Stimulated activated memory B cell treated with anti-CD40 and anti-IgM and Interleukin-4, amounts not matched to agents 10 μg/mL and 1 μg/mL and 100 μg/mL, for 72 hours (primary cell): Measurements from ENCODE around the gene DLGAP1.

Experiments
- ATAC-seq: fragments of 150-1000 bp; cut with Tn5 transposase; 2 replicates; pipeline ENCODE4 v1.10.0; 2021
- H3K27ac Mint-ChIP-seq: one replicate; pipeline ENCODE4 v1.8.0; 2022; ENCODE audit warnings: mild to moderate bottlenecking, mixed read lengths
- H3K27me3 Mint-ChIP-seq: one replicate; pipeline ENCODE4 v1.8.0; 2022; ENCODE audit warnings: mixed read lengths
- H3K36me3 Mint-ChIP-seq: one replicate; pipeline ENCODE4 v1.8.0; 2022; ENCODE audit warnings: mixed read lengths
- H3K4me1 Mint-ChIP-seq: one replicate; pipeline ENCODE4 v1.8.0; 2022; ENCODE audit warnings: mixed read lengths
- H3K4me3 Mint-ChIP-seq: one replicate; pipeline ENCODE4 v1.8.0; 2022; ENCODE audit warnings: mild to moderate bottlenecking, moderate library complexity, mixed read lengths
- H3K9me3 Mint-ChIP-seq: one replicate; pipeline ENCODE4 v1.8.0; 2022; ENCODE audit warnings: mixed read lengths

Gene DLGAP1

DNA sequence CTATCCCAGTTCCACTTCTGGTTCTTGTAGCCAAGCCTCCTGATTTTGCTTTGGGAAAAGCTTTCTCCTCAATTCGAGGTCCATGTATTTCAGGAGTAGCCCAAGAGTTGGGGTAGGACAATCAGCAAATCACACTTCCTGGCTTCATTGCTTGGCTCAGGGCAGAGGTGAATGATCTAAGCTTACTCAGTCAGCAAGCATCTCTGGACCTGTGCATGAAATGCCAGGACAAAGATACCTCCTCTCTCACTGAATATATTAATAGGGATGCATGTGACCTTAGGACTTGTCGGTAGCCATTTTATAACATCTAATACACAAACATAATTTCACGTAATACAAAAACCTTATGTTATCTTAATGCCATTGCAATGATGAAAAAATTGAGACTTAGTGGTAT, 632.0 kb downstream of the DLGAP1 start:
- Mint-ChIP-seq H3K36me3 (no peaks in the 10 kb centered on the region), H3K4me3 (no peak overlapping the region), H3K27me3 (peaks cover 23% of the 10 kb centered on the region), H3K27ac (no peak overlapping the region), H3K9me3 (peaks cover 4% of the 10 kb centered on the region), H3K4me1 (no peaks in the 10 kb centered on the region)
- ATAC-seq = no peak

- ATAC-seq = no peak
- Mint-ChIP-seq H3K27me3 (peaks cover 27% of the 10 kb centered on the region), H3K4me3 (no peak overlapping the region), H3K9me3 (peaks cover 4% of the 10 kb centered on the region), H3K4me1 (no peaks in the 10 kb centered on the region), H3K36me3 (no peaks in the 10 kb centered on the region), H3K27ac (no peak overlapping the region)
These were observed 633.6 kb downstream of the DLGAP1 start for GRCh38 chr18:3821524-3821923.

DNA sequence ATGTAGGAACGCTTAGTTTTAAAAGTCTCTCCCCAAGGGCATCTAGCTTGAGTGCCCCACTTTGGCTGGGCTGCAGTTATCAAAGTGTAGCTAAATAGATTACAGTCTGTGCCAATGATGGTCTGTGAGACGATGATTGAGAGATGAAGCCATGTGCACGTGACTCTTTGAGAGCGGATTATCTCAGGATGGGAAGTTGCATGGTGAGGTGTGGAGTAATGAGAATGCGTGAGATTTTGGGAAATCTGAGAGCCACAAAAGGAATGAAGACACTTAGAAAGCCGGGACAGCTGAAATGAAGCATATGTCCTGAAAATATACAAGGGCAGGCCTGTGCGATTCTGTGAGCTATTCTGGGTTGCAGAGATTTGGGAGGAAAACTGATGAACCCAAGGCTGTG, 635.1 kb downstream of the DLGAP1 start:
- Mint-ChIP-seq H3K27ac (no peak overlapping the region), H3K4me1 (no peaks in the 10 kb centered on the region), H3K27me3 (peaks cover 19% of the 10 kb centered on the region), H3K4me3 (no peak overlapping the region), H3K36me3 (no peaks in the 10 kb centered on the region), H3K9me3 (no peaks in the 10 kb centered on the region)
- ATAC-seq = no peak

DNA sequence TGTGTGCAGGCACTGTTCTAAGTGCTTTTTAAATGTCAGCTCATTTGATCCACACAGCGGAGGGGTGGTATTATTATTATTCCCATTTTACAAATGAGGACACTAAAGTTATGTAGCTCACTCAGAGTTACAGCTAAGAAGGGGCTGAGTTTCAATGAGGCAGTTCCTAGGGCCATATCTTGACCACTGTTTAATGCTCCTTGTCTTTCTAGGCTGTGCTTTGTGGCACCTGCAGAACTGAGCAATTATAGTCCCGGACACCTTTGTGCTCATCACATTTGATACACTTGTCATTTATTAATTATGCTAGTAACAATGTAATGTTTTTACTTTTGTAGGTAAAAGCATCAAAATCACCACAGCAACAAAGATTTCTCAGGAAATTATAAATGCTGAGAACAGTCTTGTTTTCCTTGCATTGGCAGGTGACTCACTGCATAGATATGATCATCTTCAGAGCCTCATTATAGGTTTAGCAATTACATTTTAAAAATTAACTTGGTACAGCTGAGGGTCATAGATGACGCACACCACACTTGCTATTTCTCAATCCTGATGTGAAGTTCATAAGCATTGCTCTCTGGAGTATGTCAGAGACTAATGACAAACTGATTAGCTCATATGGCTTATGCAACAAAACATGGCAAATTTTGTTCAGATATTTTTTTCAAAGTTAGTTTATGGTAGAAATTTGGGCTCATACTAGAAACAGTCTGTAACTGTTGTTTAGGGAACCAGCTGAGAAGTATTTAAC, 638.3 kb downstream of the DLGAP1 start:
- no peak for ATAC-seq
- H3K27ac Mint-ChIP-seq = no peak overlapping the region
- no peaks in the 10 kb centered on the region for H3K9me3 Mint-ChIP-seq
- peaks cover 19% of the 10 kb centered on the region for H3K27me3 Mint-ChIP-seq
- H3K36me3 Mint-ChIP-seq = no peaks in the 10 kb centered on the region
- no peak overlapping the region for H3K4me3 Mint-ChIP-seq
- no peaks in the 10 kb centered on the region for H3K4me1 Mint-ChIP-seq

DNA sequence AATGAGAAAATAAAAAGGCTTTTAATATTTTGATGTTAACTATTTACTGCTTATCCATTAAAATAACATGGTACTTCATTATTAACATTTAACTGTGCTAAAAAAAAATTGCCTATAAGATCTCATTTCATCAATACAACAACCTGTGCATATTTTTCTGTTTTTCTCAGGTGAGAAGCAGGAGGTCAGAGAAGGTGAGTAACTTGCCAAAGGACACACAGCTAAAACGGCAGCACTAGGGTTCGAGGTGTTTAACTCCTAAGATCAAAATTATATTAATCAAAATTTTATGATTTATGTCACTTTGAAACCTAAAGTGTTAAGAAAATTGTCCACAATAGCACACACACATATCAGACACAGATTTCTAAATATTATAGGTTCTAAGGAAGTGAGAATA, 639.1 kb downstream of the DLGAP1 start:
- H3K27me3 Mint-ChIP-seq = peaks cover 19% of the 10 kb centered on the region
- no peaks in the 10 kb centered on the region for H3K9me3 Mint-ChIP-seq
- ATAC-seq = no peak
- H3K4me1 Mint-ChIP-seq = no peaks in the 10 kb centered on the region
- H3K4me3 Mint-ChIP-seq = no peak overlapping the region
- no peaks in the 10 kb centered on the region for H3K36me3 Mint-ChIP-seq
- no peak overlapping the region for H3K27ac Mint-ChIP-seq

GRCh38 chr18:3814816-3815215, 640.3 kb downstream of the DLGAP1 start:
- Mint-ChIP-seq H3K27me3 (peaks cover 13% of the 10 kb centered on the region), H3K4me1 (no peaks in the 10 kb centered on the region), H3K36me3 (no peaks in the 10 kb centered on the region), H3K27ac (no peak overlapping the region), H3K4me3 (no peak overlapping the region), H3K9me3 (no peaks in the 10 kb centered on the region)
- ATAC-seq = no peak

GRCh38 chr18:3810296-3810695, 644.8 kb downstream of the DLGAP1 start:
- Mint-ChIP-seq H3K4me3 (no peak overlapping the region), H3K27me3 (no peaks in the 10 kb centered on the region), H3K36me3 (no peaks in the 10 kb centered on the region)

GRCh38 chr18:3808985-3809780, 645.9 kb downstream of the DLGAP1 start:
- Mint-ChIP-seq H3K4me1 (no peaks in the 10 kb centered on the region), H3K4me3 (no peak overlapping the region), H3K27me3 (no peaks in the 10 kb centered on the region), H3K36me3 (no peaks in the 10 kb centered on the region), H3K9me3 (no peaks in the 10 kb centered on the region), H3K27ac (no peak overlapping the region)
- ATAC-seq = no peak

More at GRCh38 chr18:3810296-3810695, 644.8 kb downstream of the DLGAP1 start:
- H3K9me3 Mint-ChIP-seq = no peaks in the 10 kb centered on the region
- ATAC-seq = no peak
- H3K4me1 Mint-ChIP-seq = no peaks in the 10 kb centered on the region
- H3K27ac Mint-ChIP-seq = no peak overlapping the region

DNA sequence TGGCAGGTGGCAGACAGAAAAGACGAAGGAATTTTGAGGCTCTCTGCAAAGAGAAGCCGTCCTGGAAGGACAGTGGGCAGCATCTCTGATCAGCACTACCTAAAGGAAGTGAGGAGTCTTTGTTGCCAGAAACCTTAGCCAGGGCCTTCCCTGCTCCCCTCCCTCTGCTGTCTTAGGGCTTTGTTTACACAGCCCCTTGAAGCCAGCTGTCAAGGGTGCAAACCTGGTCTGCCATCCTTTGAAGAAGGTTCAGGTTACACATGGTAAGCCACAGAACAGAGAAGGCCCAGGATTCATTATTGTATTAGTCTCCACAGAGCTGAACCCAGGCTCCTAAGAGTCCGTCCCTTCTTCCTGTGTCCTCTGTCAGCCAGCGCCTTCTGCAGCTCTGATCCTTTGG, 648.5 kb downstream of the DLGAP1 start:
- H3K27ac Mint-ChIP-seq = no peak overlapping the region
- no peak overlapping the region for H3K4me3 Mint-ChIP-seq
- ATAC-seq = no peak
- no peaks in the 10 kb centered on the region for H3K4me1 Mint-ChIP-seq
- no peaks in the 10 kb centered on the region for H3K27me3 Mint-ChIP-seq
- H3K9me3 Mint-ChIP-seq = no peaks in the 10 kb centered on the region
- H3K36me3 Mint-ChIP-seq = no peaks in the 10 kb centered on the region

GRCh38 chr18:3804336-3804735, 650.8 kb downstream of the DLGAP1 start:
- Mint-ChIP-seq H3K27ac (no peak overlapping the region), H3K27me3 (no peaks in the 10 kb centered on the region), H3K9me3 (no peaks in the 10 kb centered on the region), H3K36me3 (no peaks in the 10 kb centered on the region), H3K4me1 (no peaks in the 10 kb centered on the region), H3K4me3 (no peak overlapping the region)
- ATAC-seq = no peak

DNA sequence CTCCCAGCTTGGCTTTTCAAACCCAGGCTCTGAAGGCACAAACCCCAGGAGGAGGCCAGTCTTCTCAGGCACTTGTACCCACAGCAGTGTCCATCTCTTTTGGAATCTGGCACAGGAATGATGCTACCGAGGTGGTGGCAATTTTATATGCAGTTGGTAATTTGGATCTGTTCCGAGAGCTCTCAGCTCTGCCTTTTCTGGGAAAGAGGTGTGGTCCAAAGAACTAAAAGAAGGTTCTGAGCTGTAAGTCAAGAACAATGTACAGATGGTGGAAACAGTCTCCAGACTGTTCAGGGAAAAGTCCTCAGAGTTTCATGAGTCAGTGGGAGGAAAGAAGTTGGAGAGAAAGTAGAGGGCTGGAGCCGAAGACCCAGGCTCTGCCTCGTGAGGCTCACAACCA, 651.8 kb downstream of the DLGAP1 start:
- no peaks in the 10 kb centered on the region for H3K4me1 Mint-ChIP-seq
- no peak overlapping the region for H3K27ac Mint-ChIP-seq
- ATAC-seq = no peak
- no peak overlapping the region for H3K4me3 Mint-ChIP-seq
- H3K9me3 Mint-ChIP-seq = no peaks in the 10 kb centered on the region
- H3K27me3 Mint-ChIP-seq = peaks cover 9% of the 10 kb centered on the region
- no peaks in the 10 kb centered on the region for H3K36me3 Mint-ChIP-seq

DNA sequence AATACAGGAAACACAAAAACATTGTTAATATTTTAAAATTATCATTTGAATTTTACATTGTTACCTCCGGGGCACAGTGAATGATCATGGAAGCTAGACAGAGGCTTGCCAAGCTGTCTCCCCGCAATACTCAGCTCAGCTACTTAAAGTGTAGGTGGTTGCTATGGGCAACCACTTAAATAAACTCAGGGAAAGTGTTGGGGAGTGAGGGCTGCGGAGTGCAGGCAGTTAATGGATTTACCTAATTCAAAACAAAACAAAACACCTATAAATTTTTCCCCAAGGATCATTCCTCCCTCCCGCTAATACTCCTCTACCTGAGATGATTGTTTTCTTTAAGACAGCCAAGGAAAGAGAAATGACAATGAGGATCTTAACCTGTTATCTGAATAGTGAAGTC, 655.6 kb downstream of the DLGAP1 start:
- no peaks in the 10 kb centered on the region for H3K4me1 Mint-ChIP-seq
- H3K27me3 Mint-ChIP-seq = peaks cover 17% of the 10 kb centered on the region
- H3K27ac Mint-ChIP-seq = no peak overlapping the region
- H3K9me3 Mint-ChIP-seq = no peaks in the 10 kb centered on the region
- no peaks in the 10 kb centered on the region for H3K36me3 Mint-ChIP-seq
- no peak for ATAC-seq
- no peak overlapping the region for H3K4me3 Mint-ChIP-seq

DNA sequence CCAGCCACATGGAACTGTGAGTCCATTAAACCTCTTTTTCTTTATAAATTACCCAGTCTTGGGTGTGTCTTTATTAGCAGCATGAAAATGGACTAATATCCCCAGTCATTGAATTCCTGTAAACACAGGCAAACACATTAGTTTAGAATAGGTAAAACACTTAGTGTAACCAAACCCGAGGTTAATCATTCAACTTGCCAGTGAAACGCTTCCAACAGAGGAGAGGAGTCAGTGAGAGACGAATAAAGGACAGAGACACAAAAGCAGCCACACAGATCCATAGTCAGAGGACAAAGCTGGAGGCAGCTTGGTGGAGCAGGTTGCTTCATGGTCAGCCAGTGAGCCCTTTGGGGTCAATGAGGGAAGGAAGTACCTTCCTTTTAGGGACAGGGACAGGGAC, 657.1 kb downstream of the DLGAP1 start:
- no peak for ATAC-seq
- Mint-ChIP-seq H3K4me1 (no peaks in the 10 kb centered on the region), H3K27ac (no peak overlapping the region), H3K27me3 (peaks cover 17% of the 10 kb centered on the region), H3K36me3 (no peaks in the 10 kb centered on the region), H3K4me3 (no peak overlapping the region), H3K9me3 (no peaks in the 10 kb centered on the region)

DNA sequence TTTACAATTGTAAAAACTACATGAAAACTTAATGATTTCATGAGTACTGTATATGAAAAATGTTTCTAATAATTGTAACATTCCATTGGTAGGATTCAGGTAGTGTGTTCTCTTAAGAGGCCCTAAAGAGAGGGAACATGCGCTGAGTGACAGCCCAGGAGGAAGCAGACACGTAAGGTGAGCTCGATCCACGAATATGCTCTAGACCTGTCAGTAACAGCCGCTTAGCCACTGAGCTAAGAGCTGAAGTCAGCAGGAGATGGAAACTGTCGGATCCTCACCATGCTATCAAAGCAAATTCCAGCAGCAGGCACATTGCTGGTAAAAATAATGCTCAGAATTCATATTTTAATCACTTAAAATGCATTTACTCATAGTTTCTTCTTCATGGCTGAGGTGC, 658.7 kb downstream of the DLGAP1 start:
- Mint-ChIP-seq H3K4me3 (no peak overlapping the region), H3K36me3 (no peaks in the 10 kb centered on the region), H3K4me1 (no peaks in the 10 kb centered on the region), H3K27me3 (peaks cover 17% of the 10 kb centered on the region), H3K9me3 (no peaks in the 10 kb centered on the region), H3K27ac (no peak overlapping the region)
- no peak for ATAC-seq

DNA sequence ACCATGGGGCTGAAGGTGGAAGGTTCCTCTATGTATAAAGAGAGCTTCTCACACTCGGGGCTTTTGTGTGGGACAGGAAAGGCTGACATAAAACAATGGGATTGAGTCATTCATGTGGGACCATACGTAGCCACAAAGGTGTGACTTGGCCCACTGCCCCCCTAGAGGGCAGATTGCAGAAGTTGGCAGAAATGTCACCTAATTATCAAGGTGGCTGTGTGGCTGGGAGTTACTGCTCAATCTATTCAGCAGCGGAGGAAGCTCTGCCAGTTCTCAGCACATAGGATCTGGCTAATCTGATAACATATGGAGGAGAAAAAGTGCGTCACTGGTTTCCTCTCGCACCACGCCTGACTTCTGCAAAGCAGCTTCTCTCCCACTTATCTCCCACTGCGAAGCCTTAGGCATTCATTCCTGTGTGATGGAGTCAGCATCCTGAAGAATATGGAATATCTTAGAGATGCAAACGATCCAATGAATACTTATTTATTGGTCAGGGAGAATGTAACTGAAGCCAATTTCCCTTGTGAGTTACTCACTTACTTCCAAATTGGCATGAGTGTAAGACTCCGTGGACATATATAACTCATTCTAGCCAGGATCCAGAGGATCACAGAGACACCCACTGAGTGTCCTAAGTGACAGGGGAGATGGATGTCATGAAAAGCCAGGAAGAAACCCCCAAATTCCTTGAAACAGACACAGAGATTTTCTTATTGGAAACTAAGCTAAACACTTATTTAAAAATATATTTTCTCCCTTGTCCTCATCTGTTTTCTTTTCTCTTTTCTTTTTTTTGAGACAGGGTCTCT, 660.4 kb downstream of the DLGAP1 start:
- Mint-ChIP-seq H3K27ac (no peak overlapping the region), H3K36me3 (no peaks in the 10 kb centered on the region), H3K4me1 (no peaks in the 10 kb centered on the region), H3K4me3 (no peak overlapping the region), H3K9me3 (no peaks in the 10 kb centered on the region), H3K27me3 (peaks cover 17% of the 10 kb centered on the region)
- no peak for ATAC-seq
